Activated CD8-positive, alpha-beta T cell treated with anti-CD3 and anti-CD28 coated beads for 36 hours (primary cell): Measurements from ENCODE around the gene CEP128. TPM values are rescaled to one million over a fixed set of nuclear protein-coding genes. Genes with fewer than 3 reads are reported as not detected.
A peak's percentile ranks its signal among the peaks of the same experiment; 100 is the strongest.

Source experiments
- ATAC-seq: fragments of 200-7000 bp; cut with Tn5 transposase; one replicate; pipeline ENCODE4 v1.10.0; 2021; ENCODE audit warnings: mild to moderate bottlenecking, moderate library complexity
- CTCF ChIA-PET: fragments of 350-600 bp; sonication (Branson Sonifier 250); formaldehyde crosslinking; loops from one replicate; lab custom pipeline; 2021; ENCODE audit warnings: antibody characterized with exemption; lab: Charles Lee
- POLR2A ChIA-PET: fragments of 350-600 bp; sonication (Branson Sonifier 250); formaldehyde crosslinking; loops from one replicate; lab custom pipeline; 2021; ENCODE audit warnings: antibody characterized with exemption; lab: Charles Lee
- DNase-seq: peaks from one replicate; pipeline ENCODE4 v3.0.0-alpha.2; 2020
- H3K27ac Mint-ChIP-seq: one replicate; pipeline ENCODE4 v1.8.0; 2021; ENCODE audit warnings: mild to moderate bottlenecking, mixed read lengths
- H3K27me3 Mint-ChIP-seq: one replicate; pipeline ENCODE4 v1.8.0; 2021; ENCODE audit warnings: mixed read lengths
- H3K36me3 Mint-ChIP-seq: one replicate; pipeline ENCODE4 v1.8.0; 2021; ENCODE audit warnings: low read depth, mixed read lengths
- H3K4me1 Mint-ChIP-seq: one replicate; pipeline ENCODE4 v1.8.0; 2021; ENCODE audit warnings: low read depth, mixed read lengths
- H3K4me3 Mint-ChIP-seq: one replicate; pipeline ENCODE4 v1.8.0; 2021; ENCODE audit warnings: mild to moderate bottlenecking, moderate library complexity, mixed read lengths
- H3K9me3 Mint-ChIP-seq: one replicate; pipeline ENCODE4 v1.8.0; 2021; ENCODE audit warnings: mixed read lengths
- intact Hi-C: fragments of 100-400 bp; cut with micrococcal nuclease; formaldehyde crosslinking; loops from one replicate; pipeline ENCODE4 v1.10.0; 2022
- total RNA-seq, 2 experiments: library from RNA; stranded (reverse); gene quantifications; one replicate each; pipeline ENCODE4 v1.2.3, GENCODE V29; 2021
- TF ChIP-seq, protein P1 (sequence below): fragments of 200-600 bp; IDR thresholded peaks from one replicate; pipeline ENCODE4 v1.8.0; 2022; ENCODE audit warnings: antibody characterized with exemption, mild to moderate bottlenecking

Gene CEP128
- total RNA-seq, 2 experiments from 2014 or later: 21.6 to 22.5 TPM

DNA sequence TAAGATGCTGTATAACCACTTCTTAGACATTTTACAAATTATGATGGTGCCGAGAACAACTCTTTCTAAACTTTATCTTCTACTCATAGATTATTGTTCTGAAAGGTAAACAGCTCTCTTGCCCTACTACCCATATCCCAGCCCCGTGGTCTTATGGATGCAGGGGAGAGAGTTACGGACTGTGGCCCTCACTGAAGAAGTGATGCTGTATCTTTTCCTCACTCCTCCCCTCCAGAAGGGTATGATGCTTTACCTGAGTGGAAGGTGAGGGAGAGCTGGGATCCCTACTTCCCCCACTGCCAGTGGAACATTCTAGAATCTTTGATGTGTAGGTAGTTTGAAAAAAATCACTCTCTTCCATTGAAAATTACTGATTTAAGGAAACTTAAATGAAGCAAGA lies 17.4 kb upstream of the CEP128 start:
- POLR2A ChIA-PET: interaction anchor here (0.6 to 1.3 kb wide), 3 partner anchors 17 to 515 kb away, joined by 3 to 12 read pairs (median 4); partner anchors contain the start of gene CEP128

DNA sequence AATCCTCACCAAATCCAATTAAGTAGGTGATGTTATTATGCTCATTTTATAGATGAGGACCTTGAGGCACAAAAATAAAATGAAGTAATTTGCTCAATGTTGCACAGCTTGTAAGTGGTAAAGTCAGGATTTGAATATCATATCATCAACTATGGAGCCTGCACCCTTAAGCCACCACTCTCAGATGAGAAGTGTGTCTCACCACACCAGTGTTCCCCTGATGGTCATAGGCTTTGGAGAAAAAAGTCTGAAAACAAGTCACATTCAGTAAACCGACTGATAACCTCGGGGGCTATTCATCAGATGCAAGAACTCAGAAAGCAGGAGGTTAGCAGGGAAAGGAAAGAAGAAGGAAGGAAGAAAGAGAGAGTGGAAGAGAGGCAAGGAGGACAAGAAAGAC lies 16.7 kb upstream of the CEP128 start:
- intact Hi-C loops: loop anchor here (5.0 to 10.0 kb wide), 3 partner anchors 107 to 507 kb away; no protein-coding TSS in a partner anchor
- TF ChIP-seq, protein P1, sequence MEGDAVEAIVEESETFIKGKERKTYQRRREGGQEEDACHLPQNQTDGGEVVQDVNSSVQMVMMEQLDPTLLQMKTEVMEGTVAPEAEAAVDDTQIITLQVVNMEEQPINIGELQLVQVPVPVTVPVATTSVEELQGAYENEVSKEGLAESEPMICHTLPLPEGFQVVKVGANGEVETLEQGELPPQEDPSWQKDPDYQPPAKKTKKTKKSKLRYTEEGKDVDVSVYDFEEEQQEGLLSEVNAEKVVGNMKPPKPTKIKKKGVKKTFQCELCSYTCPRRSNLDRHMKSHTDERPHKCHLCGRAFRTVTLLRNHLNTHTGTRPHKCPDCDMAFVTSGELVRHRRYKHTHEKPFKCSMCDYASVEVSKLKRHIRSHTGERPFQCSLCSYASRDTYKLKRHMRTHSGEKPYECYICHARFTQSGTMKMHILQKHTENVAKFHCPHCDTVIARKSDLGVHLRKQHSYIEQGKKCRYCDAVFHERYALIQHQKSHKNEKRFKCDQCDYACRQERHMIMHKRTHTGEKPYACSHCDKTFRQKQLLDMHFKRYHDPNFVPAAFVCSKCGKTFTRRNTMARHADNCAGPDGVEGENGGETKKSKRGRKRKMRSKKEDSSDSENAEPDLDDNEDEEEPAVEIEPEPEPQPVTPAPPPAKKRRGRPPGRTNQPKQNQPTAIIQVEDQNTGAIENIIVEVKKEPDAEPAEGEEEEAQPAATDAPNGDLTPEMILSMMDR: no peak
- ChIA-PET POLR2A (interaction anchor here (0.6 kb wide), 1 partner anchor 516 kb away, joined by 3 read pairs; no protein-coding TSS in a partner anchor), CTCF (interaction anchor here (1.2 to 11.2 kb wide), 3 partner anchors 15 to 27 kb away, joined by 3 to 194 read pairs (median 3); no protein-coding TSS in a partner anchor)
- Mint-ChIP-seq H3K4me3 (no peak overlapping the region), H3K4me1 (peaks cover 45% of the 10 kb centered on the region), H3K9me3 (no peaks in the 10 kb centered on the region), H3K27ac (no peak overlapping the region), H3K36me3 (no peaks in the 10 kb centered on the region), H3K27me3 (peaks cover 7% of the 10 kb centered on the region)
- no peak for DNase-seq
- ATAC-seq: no peak

More for the DNA sequence above, 17.4 kb upstream of the CEP128 start:
- H3K9me3 Mint-ChIP-seq: no peaks in the 10 kb centered on the region
- TF ChIP-seq, protein P1: no peak
- intact Hi-C loops: loop anchor here (1.0 to 10.0 kb wide), 4 partner anchors 106 to 506 kb away; no protein-coding TSS in a partner anchor
- no peak overlapping the region for H3K4me3 Mint-ChIP-seq
- CTCF ChIA-PET: interaction anchor here (0.8 to 11.2 kb wide), 5 partner anchors 15 to 28 kb away, joined by 3 to 194 read pairs (median 3); partner anchors contain the start of gene CEP128
- ATAC-seq: no peak
- H3K27me3 Mint-ChIP-seq: peaks cover 7% of the 10 kb centered on the region
- peaks cover 45% of the 10 kb centered on the region for H3K4me1 Mint-ChIP-seq
- H3K27ac Mint-ChIP-seq: no peak overlapping the region
- DNase-seq: no peak
- H3K36me3 Mint-ChIP-seq: no peaks in the 10 kb centered on the region

DNA sequence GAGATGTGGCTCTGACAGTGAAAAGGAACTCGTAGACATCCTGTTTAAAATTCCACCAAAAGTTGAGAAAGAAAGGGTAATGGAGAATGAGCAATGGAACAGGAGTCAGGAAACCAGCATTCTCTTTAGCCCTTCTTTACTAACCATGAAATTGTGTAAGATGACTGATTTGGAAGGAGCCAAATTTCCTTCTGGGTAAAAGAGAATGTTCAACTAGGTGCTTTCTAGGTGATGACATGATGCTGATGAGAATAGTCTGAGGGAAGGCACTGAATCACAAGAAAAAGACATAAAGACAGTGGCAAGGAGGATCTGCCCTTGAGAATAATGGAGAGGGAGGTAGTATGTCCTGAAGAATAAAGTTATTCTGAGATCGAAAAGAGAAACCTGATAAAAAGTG lies 16.1 kb upstream of the CEP128 start:
- no peak for DNase-seq
- no peak for ATAC-seq
- ChIA-PET CTCF (interaction anchor here (1.2 to 11.2 kb wide), 3 partner anchors 14 to 212 kb away, joined by 3 to 194 read pairs (median 4); no protein-coding TSS in a partner anchor), POLR2A (no interaction called here)
- Mint-ChIP-seq H3K27ac (no peak overlapping the region), H3K4me3 (no peak overlapping the region), H3K4me1 (peaks cover 45% of the 10 kb centered on the region), H3K36me3 (no peaks in the 10 kb centered on the region), H3K27me3 (peaks cover 7% of the 10 kb centered on the region), H3K9me3 (no peaks in the 10 kb centered on the region)
- TF ChIP-seq, protein P1: no peak
- intact Hi-C loops: loop anchor here (5.0 to 10.0 kb wide), 3 partner anchors 107 to 507 kb away; no protein-coding TSS in a partner anchor

DNA sequence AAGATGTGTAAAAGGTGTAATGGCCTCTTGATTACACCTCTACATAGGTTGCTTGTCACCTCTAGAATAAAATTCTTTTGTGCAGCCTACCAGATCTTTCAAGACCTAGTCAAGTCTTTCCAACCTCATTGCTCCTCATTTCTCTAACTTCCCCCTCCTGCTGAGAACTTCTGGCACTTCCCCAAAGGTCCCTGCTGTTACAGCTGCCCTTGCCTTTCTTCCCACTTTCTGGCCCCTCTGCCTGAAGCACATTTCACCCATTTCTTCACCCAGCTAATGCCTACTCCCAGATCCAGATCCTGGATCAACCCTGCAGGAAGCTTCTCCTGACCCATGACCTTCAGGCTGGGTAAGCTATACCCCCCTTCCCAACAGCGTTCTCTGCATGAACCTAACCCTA lies 15.4 kb upstream of the CEP128 start:
- ATAC-seq (no peak), DNase-seq (no peak)
- Mint-ChIP-seq H3K36me3 (no peaks in the 10 kb centered on the region), H3K4me3 (no peak overlapping the region), H3K4me1 (peaks cover 45% of the 10 kb centered on the region), H3K9me3 (no peaks in the 10 kb centered on the region), H3K27ac (no peak overlapping the region), H3K27me3 (peaks cover 7% of the 10 kb centered on the region)
- intact Hi-C loops: loop anchor here (5.0 to 10.0 kb wide), 3 partner anchors 108 to 508 kb away; no protein-coding TSS in a partner anchor
- TF ChIP-seq, protein P1: no peak
- POLR2A ChIA-PET: interaction anchor here (1.1 kb wide), 1 partner anchor 262 kb away, joined by 3 read pairs; no protein-coding TSS in a partner anchor
- CTCF ChIA-PET: interaction anchor here (0.7 to 11.2 kb wide), 5 partner anchors 21 to 508 kb away, joined by 3 to 194 read pairs (median 4); no protein-coding TSS in a partner anchor

DNA sequence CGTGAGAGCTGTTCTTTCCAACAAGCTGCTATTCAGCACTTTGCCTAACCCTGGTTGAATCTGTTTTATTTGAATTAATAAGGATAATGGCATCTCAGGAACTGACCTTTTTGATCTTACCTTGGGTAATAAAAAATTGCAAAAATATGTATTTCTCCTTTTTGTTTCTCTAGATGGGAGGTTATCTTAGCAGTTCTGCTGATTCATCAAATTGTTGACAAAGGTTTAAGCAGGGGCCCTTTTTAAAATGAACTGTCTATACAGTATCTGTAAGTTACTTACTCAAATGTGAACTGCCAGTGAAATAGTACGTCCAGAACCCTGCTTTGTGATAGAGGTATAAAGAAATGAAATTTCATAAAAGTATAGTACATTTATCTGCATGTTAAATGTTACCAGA lies 14.6 kb upstream of the CEP128 start:
- POLR2A ChIA-PET: interaction anchor here (0.6 to 1.1 kb wide), 2 partner anchors 25 to 263 kb away, joined by 3 read pairs; no protein-coding TSS in a partner anchor
- intact Hi-C loops: loop anchor here (5.0 to 10.0 kb wide), 3 partner anchors 109 to 509 kb away; no protein-coding TSS in a partner anchor
- ATAC-seq: no peak

More for the DNA sequence above, 14.6 kb upstream of the CEP128 start:
- H3K27me3 Mint-ChIP-seq: peaks cover 8% of the 10 kb centered on the region
- CTCF ChIA-PET: interaction anchor here (0.8 to 11.2 kb wide), 10 partner anchors 14 to 509 kb away, joined by 3 to 194 read pairs (median 4); partner anchors contain the start of gene CEP128
- TF ChIP-seq, protein P1: no peak
- peak overlapping the region; percentile 74 for H3K4me3 Mint-ChIP-seq
- no peaks in the 10 kb centered on the region for H3K36me3 Mint-ChIP-seq
- H3K9me3 Mint-ChIP-seq: no peaks in the 10 kb centered on the region
- H3K4me1 Mint-ChIP-seq: peaks cover 45% of the 10 kb centered on the region
- H3K27ac Mint-ChIP-seq: no peak overlapping the region
- no peak for DNase-seq
